HEK293 (cell line): ENCODE measurements around the gene NOL9.

Source experiments
- GLIS1 ChIP-seq: fragments of 450-650 bp; formaldehyde crosslinking; IDR thresholded peaks from 2 replicates; pipeline ENCODE4 v1.5.1; 2016; ENCODE audit warnings: missing biosample characterization, missing genetic modification characterization
- KLF8 ChIP-seq: fragments of 450-650 bp; formaldehyde crosslinking; IDR thresholded peaks from 2 replicates; pipeline ENCODE4 v1.5.1; 2016; ENCODE audit warnings: missing biosample characterization, missing genetic modification characterization
- SP7 ChIP-seq: fragments of 450-650 bp; formaldehyde crosslinking; IDR thresholded peaks from 2 replicates; pipeline ENCODE4 v1.5.1; 2016; ENCODE audit warnings: missing biosample characterization, missing genetic modification characterization
- ZBTB21 ChIP-seq: fragments of 450-650 bp; formaldehyde crosslinking; IDR thresholded peaks from 2 replicates; pipeline ENCODE4 v1.5.1; 2017; ENCODE audit warnings: missing biosample characterization, missing genetic modification characterization
- ZEB2 ChIP-seq: fragments of 450-650 bp; formaldehyde crosslinking; IDR thresholded peaks from 2 replicates; pipeline ENCODE4 v1.5.1; 2016; ENCODE audit warnings: missing biosample characterization, missing genetic modification characterization
- ZFP69B ChIP-seq: fragments of 450-650 bp; formaldehyde crosslinking; IDR thresholded peaks from 2 replicates; pipeline ENCODE4 v1.5.1; 2016; ENCODE audit warnings: missing biosample characterization, missing genetic modification characterization
- ZNF10 ChIP-seq: fragments of 450-650 bp; formaldehyde crosslinking; IDR thresholded peaks from 2 replicates; pipeline ENCODE4 v1.5.1; 2017; ENCODE audit warnings: missing biosample characterization, missing genetic modification characterization
- ZNF121 ChIP-seq: fragments of 450-650 bp; formaldehyde crosslinking; IDR thresholded peaks from 2 replicates; pipeline ENCODE4 v1.5.1; 2016; ENCODE audit warnings: missing biosample characterization, missing genetic modification characterization
- ZNF138 ChIP-seq: fragments of 450-650 bp; formaldehyde crosslinking; IDR thresholded peaks from 2 replicates; pipeline ENCODE4 v1.5.1; 2016; ENCODE audit warnings: missing biosample characterization, missing genetic modification characterization, borderline replicate concordance
- ZNF2 ChIP-seq: fragments of 450-650 bp; formaldehyde crosslinking; IDR thresholded peaks from 2 replicates; pipeline ENCODE4 v1.5.1; 2016; ENCODE audit warnings: missing biosample characterization, missing genetic modification characterization
- ZNF23 ChIP-seq: fragments of 450-650 bp; formaldehyde crosslinking; IDR thresholded peaks from 2 replicates; pipeline ENCODE4 v1.5.1; 2016; ENCODE audit warnings: missing biosample characterization, missing genetic modification characterization, borderline replicate concordance
- ZNF274 ChIP-seq, 2 experiments: fragments of 200-500 bp in 1 of 2; fragments of 450-650 bp in 1 of 2; sonication (Bioruptor generic) in 1 of 2; formaldehyde crosslinking in 1 of 2; IDR thresholded peaks; 2 replicates each; pipeline versions ENCODE4 v1.5.1 to v1.6.1; 2014 to 2016; ENCODE audit warnings: borderline replicate concordance in 1 of 2, inconsistent platforms in 1 of 2, low read length in 1 of 2, missing biosample characterization in 1 of 2, missing genetic modification characterization in 1 of 2
- ZNF350 ChIP-seq: fragments of 450-650 bp; formaldehyde crosslinking; IDR thresholded peaks from 2 replicates; pipeline ENCODE4 v1.5.0; 2017; ENCODE audit warnings: missing biosample characterization, mild to moderate bottlenecking, missing genetic modification characterization
- ZNF391 ChIP-seq: fragments of 450-650 bp; formaldehyde crosslinking; IDR thresholded peaks from 2 replicates; pipeline ENCODE4 v1.5.1; 2016; ENCODE audit warnings: low read depth, missing biosample characterization, missing genetic modification characterization, borderline replicate concordance
- ZNF548 ChIP-seq: fragments of 450-650 bp; formaldehyde crosslinking; IDR thresholded peaks from 2 replicates; pipeline ENCODE4 v1.5.1; 2016; ENCODE audit warnings: missing biosample characterization, missing genetic modification characterization
- ZNF660 ChIP-seq: fragments of 450-650 bp; IDR thresholded peaks from 2 replicates; pipeline ENCODE4 v1.5.1; 2018; ENCODE audit warnings: missing biosample characterization, mild to moderate bottlenecking, missing genetic modification characterization
- ZNF777 ChIP-seq: fragments of 450-650 bp; formaldehyde crosslinking; IDR thresholded peaks from 2 replicates; pipeline ENCODE4 v1.5.1; 2017; ENCODE audit warnings: missing biosample characterization, missing genetic modification characterization, borderline replicate concordance
- ZNF843 ChIP-seq: fragments of 450-650 bp; formaldehyde crosslinking; IDR thresholded peaks from 2 replicates; pipeline ENCODE4 v1.5.1; 2016; ENCODE audit warnings: missing biosample characterization, missing genetic modification characterization
- TF ChIP-seq, protein P1 (sequence below): fragments of 450-650 bp; formaldehyde crosslinking; IDR thresholded peaks from 2 replicates; pipeline ENCODE4 v1.5.1; 2016; ENCODE audit warnings: missing biosample characterization, missing genetic modification characterization
- TF ChIP-seq, protein P2 (sequence below): fragments of 450-650 bp; formaldehyde crosslinking; IDR thresholded peaks from 2 replicates; pipeline ENCODE4 v1.5.1; 2017; ENCODE audit warnings: missing biosample characterization, missing genetic modification characterization
- TF ChIP-seq, protein P3 (sequence below): fragments of 450-650 bp; formaldehyde crosslinking; IDR thresholded peaks from 2 replicates; pipeline ENCODE4 v1.5.1; 2016; ENCODE audit warnings: missing biosample characterization, missing genetic modification characterization
- TF ChIP-seq, protein P4 (sequence below): fragments of 450-650 bp; formaldehyde crosslinking; IDR thresholded peaks from 2 replicates; pipeline ENCODE4 v1.5.1; 2016; ENCODE audit warnings: missing biosample characterization, missing genetic modification characterization
- TF ChIP-seq, protein P5 (sequence below): fragments of 450-650 bp; formaldehyde crosslinking; IDR thresholded peaks from 2 replicates; pipeline ENCODE4 v1.5.1; 2016; ENCODE audit warnings: missing biosample characterization, missing genetic modification characterization
- TF ChIP-seq, protein P6 (sequence below): fragments of 450-650 bp; formaldehyde crosslinking; optimal IDR thresholded peaks from 2 replicates; pipeline ENCODE3; 2016; ENCODE audit warnings: missing biosample characterization, mild to moderate bottlenecking, missing genetic modification characterization
- TF ChIP-seq, protein P7 (sequence below): fragments of 450-650 bp; formaldehyde crosslinking; IDR thresholded peaks from 2 replicates; pipeline ENCODE4 v1.5.1; 2016; ENCODE audit warnings: missing biosample characterization, missing genetic modification characterization

Gene NOL9

DNA sequence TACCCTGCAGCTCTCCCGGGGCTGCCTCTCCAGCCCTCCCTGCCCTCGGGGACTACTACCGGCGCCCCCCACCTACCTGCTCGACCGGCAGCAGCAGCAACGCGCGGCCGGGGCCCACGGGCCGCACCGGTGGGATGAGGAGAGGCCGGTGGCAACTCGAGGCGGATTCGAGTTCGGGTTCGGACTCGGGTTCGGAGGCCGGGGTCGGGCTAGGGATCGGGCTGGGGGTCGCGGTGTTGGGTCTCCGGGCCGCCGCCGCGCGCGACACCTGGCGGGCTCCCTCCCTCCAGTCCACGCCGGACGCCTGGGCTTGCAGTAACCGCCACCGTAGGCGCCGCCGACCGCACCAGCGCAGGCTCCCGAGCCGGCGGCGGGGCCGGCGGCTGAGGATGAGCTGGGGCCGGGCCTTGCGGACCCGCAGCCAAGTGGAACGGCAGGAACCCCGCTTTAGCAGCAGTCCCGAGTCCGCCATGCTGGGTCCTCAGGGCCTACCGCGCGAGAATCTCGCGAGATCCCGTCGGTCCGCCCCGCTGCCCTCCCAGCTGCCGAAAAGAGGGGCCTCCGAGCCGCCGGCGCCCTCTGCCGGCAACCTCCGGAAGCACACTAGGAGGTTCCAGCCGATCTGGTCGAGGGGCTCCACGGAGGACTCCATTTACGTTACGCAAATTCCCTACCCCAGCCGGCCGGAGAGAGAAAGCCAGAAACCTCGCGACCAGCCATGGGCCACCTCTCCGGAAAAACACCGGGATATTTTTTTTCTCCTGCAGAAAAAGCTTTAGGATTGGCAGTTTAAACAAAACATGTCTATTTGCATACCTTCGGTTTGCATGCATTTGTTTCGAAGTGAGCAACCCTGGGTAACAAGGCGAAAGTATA, at the start of gene NOL9 (continued):
- TF ChIP-seq ZNF23 (tag by site-specific recombination) (no peak), ZNF10 (tag by site-specific recombination) (peak; percentile 41; the same call in 1 of the 2 replicates), ZEB2 (tag by site-specific recombination) (0 out of 2 replicates have a peak, but pooled peaks have one; percentile 34), ZNF138 (no peak), ZNF2 (no peak; the same call in 1 of the 2 replicates), ZNF548 (tag by site-specific recombination) (no peak), ZNF350 (tag by site-specific recombination) (no peak), ZNF660 (peak; percentile 93; the same call in 1 of the 2 replicates), ZNF121 (tag by site-specific recombination) (no peak), ZNF391 (peak; percentile 62; the same call in 1 of the 2 replicates), ZBTB21 (tag by site-specific recombination) (no peak), ZNF843 (peak; percentile 57; the same call in 1 of the 2 replicates), SP7 (tag by site-specific recombination) (peak; percentile 73; the same call in 1 of the 2 replicates), GLIS1 (tag by site-specific recombination) (0 out of 2 replicates have a peak, but pooled peaks have one; percentile 15), KLF8 (tag by site-specific recombination) (peak; percentile 95), ZNF777 (tag by site-specific recombination) (no peak), ZFP69B (tag by site-specific recombination) (0 out of 2 replicates have a peak, but pooled peaks have one; percentile 50), ZNF274 (IDR thresholded peaks at IDR 0.05; ENCODE audit: low read length) (no peak), ZNF274 (tag by site-specific recombination; IDR thresholded peaks at IDR 0.05; ENCODE audit: borderline replicate concordance) (no peak)
- TF ChIP-seq, protein P1, sequence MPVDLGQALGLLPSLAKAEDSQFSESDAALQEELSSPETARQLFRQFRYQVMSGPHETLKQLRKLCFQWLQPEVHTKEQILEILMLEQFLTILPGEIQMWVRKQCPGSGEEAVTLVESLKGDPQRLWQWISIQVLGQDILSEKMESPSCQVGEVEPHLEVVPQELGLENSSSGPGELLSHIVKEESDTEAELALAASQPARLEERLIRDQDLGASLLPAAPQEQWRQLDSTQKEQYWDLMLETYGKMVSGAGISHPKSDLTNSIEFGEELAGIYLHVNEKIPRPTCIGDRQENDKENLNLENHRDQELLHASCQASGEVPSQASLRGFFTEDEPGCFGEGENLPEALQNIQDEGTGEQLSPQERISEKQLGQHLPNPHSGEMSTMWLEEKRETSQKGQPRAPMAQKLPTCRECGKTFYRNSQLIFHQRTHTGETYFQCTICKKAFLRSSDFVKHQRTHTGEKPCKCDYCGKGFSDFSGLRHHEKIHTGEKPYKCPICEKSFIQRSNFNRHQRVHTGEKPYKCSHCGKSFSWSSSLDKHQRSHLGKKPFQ (tag by site-specific recombination): no peak
- TF ChIP-seq, protein P2, sequence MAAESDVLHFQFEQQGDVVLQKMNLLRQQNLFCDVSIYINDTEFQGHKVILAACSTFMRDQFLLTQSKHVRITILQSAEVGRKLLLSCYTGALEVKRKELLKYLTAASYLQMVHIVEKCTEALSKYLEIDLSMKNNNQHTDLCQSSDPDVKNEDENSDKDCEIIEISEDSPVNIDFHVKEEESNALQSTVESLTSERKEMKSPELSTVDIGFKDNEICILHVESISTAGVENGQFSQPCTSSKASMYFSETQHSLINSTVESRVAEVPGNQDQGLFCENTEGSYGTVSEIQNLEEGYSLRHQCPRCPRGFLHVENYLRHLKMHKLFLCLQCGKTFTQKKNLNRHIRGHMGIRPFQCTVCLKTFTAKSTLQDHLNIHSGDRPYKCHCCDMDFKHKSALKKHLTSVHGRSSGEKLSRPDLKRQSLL: no peak
- TF ChIP-seq, protein P3, sequence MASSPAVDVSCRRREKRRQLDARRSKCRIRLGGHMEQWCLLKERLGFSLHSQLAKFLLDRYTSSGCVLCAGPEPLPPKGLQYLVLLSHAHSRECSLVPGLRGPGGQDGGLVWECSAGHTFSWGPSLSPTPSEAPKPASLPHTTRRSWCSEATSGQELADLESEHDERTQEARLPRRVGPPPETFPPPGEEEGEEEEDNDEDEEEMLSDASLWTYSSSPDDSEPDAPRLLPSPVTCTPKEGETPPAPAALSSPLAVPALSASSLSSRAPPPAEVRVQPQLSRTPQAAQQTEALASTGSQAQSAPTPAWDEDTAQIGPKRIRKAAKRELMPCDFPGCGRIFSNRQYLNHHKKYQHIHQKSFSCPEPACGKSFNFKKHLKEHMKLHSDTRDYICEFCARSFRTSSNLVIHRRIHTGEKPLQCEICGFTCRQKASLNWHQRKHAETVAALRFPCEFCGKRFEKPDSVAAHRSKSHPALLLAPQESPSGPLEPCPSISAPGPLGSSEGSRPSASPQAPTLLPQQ (tag by site-specific recombination): peak; percentile 76
- TF ChIP-seq, protein P4, sequence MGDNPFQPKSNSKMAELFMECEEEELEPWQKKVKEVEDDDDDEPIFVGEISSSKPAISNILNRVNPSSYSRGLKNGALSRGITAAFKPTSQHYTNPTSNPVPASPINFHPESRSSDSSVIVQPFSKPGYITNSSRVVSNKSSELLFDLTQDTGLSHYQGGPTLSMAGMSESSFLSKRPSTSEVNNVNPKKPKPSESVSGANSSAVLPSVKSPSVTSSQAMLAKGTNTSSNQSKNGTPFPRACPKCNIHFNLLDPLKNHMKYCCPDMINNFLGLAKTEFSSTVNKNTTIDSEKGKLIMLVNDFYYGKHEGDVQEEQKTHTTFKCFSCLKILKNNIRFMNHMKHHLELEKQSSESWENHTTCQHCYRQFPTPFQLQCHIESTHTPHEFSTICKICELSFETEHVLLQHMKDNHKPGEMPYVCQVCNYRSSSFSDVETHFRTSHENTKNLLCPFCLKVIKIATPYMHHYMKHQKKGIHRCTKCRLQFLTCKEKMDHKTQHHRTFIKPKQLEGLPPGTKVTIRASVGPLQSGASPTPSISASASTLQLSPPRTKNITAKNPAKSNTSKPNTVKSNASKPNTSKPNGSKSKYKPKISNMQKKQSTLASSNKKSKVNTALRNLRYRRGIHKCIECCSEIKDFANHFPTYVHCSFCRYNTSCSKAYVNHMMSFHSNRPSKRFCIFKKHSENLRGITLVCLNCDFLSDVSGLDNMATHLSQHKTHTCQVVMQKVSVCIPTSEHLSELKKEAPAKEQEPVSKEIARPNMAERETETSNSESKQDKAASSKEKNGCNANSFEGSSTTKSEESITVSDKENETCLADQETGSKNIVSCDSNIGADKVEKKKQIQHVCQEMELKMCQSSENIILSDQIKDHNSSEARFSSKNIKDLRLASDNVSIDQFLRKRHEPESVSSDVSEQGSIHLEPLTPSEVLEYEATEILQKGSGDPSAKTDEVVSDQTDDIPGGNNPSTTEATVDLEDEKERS (tag by site-specific recombination): no peak
- TF ChIP-seq, protein P5, sequence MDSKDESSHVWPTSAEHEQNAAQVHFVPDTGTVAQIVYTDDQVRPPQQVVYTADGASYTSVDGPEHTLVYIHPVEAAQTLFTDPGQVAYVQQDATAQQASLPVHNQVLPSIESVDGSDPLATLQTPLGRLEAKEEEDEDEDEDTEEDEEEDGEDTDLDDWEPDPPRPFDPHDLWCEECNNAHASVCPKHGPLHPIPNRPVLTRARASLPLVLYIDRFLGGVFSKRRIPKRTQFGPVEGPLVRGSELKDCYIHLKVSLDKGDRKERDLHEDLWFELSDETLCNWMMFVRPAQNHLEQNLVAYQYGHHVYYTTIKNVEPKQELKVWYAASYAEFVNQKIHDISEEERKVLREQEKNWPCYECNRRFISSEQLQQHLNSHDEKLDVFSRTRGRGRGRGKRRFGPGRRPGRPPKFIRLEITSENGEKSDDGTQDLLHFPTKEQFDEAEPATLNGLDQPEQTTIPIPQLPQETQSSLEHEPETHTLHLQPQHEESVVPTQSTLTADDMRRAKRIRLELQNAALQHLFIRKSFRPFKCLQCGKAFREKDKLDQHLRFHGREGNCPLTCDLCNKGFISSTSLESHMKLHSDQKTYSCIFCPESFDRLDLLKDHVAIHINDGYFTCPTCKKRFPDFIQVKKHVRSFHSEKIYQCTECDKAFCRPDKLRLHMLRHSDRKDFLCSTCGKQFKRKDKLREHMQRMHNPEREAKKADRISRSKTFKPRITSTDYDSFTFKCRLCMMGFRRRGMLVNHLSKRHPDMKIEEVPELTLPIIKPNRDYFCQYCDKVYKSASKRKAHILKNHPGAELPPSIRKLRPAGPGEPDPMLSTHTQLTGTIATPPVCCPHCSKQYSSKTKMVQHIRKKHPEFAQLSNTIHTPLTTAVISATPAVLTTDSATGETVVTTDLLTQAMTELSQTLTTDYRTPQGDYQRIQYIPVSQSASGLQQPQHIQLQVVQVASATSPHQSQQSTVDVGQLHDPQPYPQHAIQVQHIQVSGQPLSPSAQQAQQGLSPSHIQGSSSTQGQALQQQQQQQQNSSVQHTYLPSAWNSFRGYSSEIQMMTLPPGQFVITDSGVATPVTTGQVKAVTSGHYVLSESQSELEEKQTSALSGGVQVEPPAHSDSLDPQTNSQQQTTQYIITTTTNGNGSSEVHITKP (tag by site-specific recombination): peak; percentile 38
- TF ChIP-seq, protein P6, sequence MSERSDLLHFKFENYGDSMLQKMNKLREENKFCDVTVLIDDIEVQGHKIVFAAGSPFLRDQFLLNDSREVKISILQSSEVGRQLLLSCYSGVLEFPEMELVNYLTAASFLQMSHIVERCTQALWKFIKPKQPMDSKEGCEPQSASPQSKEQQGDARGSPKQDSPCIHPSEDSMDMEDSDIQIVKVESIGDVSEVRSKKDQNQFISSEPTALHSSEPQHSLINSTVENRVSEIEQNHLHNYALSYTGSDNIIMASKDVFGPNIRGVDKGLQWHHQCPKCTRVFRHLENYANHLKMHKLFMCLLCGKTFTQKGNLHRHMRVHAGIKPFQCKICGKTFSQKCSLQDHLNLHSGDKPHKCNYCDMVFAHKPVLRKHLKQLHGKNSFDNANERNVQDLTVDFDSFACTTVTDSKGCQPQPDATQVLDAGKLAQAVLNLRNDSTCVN (tag by site-specific recombination): peak; percentile 55
- TF ChIP-seq, protein P7, sequence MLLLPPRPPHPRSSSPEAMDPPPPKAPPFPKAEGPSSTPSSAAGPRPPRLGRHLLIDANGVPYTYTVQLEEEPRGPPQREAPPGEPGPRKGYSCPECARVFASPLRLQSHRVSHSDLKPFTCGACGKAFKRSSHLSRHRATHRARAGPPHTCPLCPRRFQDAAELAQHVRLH (tag by site-specific recombination): peak; percentile 92
